ENCODE measurements around the gene GPR150. TPM values are rescaled to one million over a fixed set of nuclear protein-coding genes. Genes with fewer than 3 reads are reported as not detected.

The GPR150 gene
- total RNA-seq, 1 experiment from 2014 or later = not detected

- no peak for DNase-seq (ENCODE audit: low spot score)
Measured at GRCh38 chr5:95649842-95650620, 30.1 kb downstream of the GPR150 start.

GRCh38 chr5:95652849-95653248 lies 33.0 kb downstream of the GPR150 start:
- DNase-seq (ENCODE audit: low spot score) = no peak

- DNase-seq (ENCODE audit: low spot score) = no peak
Measured at GRCh38 chr5:95654196-95654595, 34.3 kb downstream of the GPR150 start.

- DNase-seq (ENCODE audit: low spot score) = no peak
Measured at GRCh38 chr5:95655575-95655974, 35.7 kb downstream of the GPR150 start.

GRCh38 chr5:95660060-95660459 lies 40.2 kb downstream of the GPR150 start:
- no peak for DNase-seq (ENCODE audit: low spot score)

- DNase-seq (ENCODE audit: low spot score) = no peak
Measured at GRCh38 chr5:95662946-95663345, 43.1 kb downstream of the GPR150 start.

- DNase-seq (ENCODE audit: low spot score) = peak; percentile 29
Measured at GRCh38 chr5:95664204-95664786, 44.4 kb downstream of the GPR150 start.

GRCh38 chr5:95667061-95667618 lies 47.3 kb downstream of the GPR150 start:
- DNase-seq (ENCODE audit: low spot score) = no peak

GRCh38 chr5:95667678-95668077 lies 47.8 kb downstream of the GPR150 start:
- no peak for DNase-seq (ENCODE audit: low spot score)

- DNase-seq (ENCODE audit: low spot score) = no peak
Measured at GRCh38 chr5:95668216-95668615, 48.3 kb downstream of the GPR150 start.

GRCh38 chr5:95668728-95669127 lies 48.8 kb downstream of the GPR150 start:
- DNase-seq (ENCODE audit: low spot score) = no peak

- DNase-seq (ENCODE audit: low spot score) = peak; percentile 21
Measured at GRCh38 chr5:95669540-95669939, 49.7 kb downstream of the GPR150 start.

GRCh38 chr5:95669985-95670384 lies 50.1 kb downstream of the GPR150 start:
- DNase-seq (ENCODE audit: low spot score) = no peak

- DNase-seq (ENCODE audit: low spot score) = no peak
Measured at GRCh38 chr5:95670568-95670967, 50.7 kb downstream of the GPR150 start.

Other genes with a start within 250 kb of the GPR150 start
- 0.23 TPM in 1 of 2 replicates, not detected in the other for gene FAM81B, start 228.7 kb upstream of the GPR150 start, total RNA-seq (2014; rRNA removed; shearing (Covaris generic))
- gene SKIC3, start 65.1 kb upstream of the GPR150 start, total RNA-seq (2014; rRNA removed; shearing (Covaris generic)) = 34.4 and 45.4 TPM in 2 replicates
- gene ARSK, start 65.0 kb upstream of the GPR150 start, total RNA-seq (2014; rRNA removed; shearing (Covaris generic)) = 9.2 and 10.2 TPM in 2 replicates
- 1.5 and 2.2 TPM in 2 replicates for gene RFESD, start 26.7 kb downstream of the GPR150 start, total RNA-seq (2014; rRNA removed; shearing (Covaris generic))
- 0.45 TPM in 1 of 2 replicates, not detected in the other for gene SPATA9, start 62.9 kb downstream of the GPR150 start, total RNA-seq (2014; rRNA removed; shearing (Covaris generic))
- gene RHOBTB3, start 111.2 kb downstream of the GPR150 start, total RNA-seq (2014; rRNA removed; shearing (Covaris generic)) = 105 and 134 TPM in 2 replicates
- gene GLRX, start 202.6 kb downstream of the GPR150 start, total RNA-seq (2014; rRNA removed; shearing (Covaris generic)) = 27.0 and 62.0 TPM in 2 replicates

All from H4 (cell line).